CD4-positive, alpha-beta T cell (primary cell): Measurements from ENCODE around the gene CRIM1. TPM values are rescaled to one million over a fixed set of nuclear protein-coding genes. Genes with fewer than 3 reads are reported as not detected.

ENCODE experiments used
- ATAC-seq: fragments of 200-7000 bp; cut with Tn5 transposase; one replicate; pipeline ENCODE4 v1.10.0; 2022; ENCODE audit warnings: mild to moderate bottlenecking; ENCODE audit not compliant: poor library complexity
- CTCF ChIA-PET: fragments of 350-600 bp; sonication (Branson Sonifier 250); formaldehyde crosslinking; loops from one replicate; lab custom pipeline; 2021; ENCODE audit warnings: antibody characterized with exemption, inconsistent platforms; lab: Charles Lee
- POLR2A ChIA-PET: fragments of 350-600 bp; sonication (Branson Sonifier 250); formaldehyde crosslinking; loops from one replicate; lab custom pipeline; 2021; ENCODE audit warnings: antibody characterized with exemption, inconsistent platforms; lab: Charles Lee
- DNase-seq, 14 experiments: peaks; one replicate each; pipeline ENCODE4 v3.0.0-alpha.2; 2013 to 2020; ENCODE audit warnings: mixed read lengths in 2 of 14
- H3K27ac ChIP-seq, 2 donors: one replicate each; pipeline versions ENCODE4 v1.5.1 to v1.7.0; 2013; ENCODE audit warnings: low read length in 2 of 2, low read depth in 1 of 2, mild to moderate bottlenecking in 1 of 2
- H3K27me3 ChIP-seq, 2 experiments: 1 replicate in 1 of 2; 2 replicates in 1 of 2; pipeline versions ENCODE4 v1.6.1 to v1.7.0; 2013; ENCODE audit warnings: low read length in 2 of 2, control low read depth in 1 of 2, mild to moderate bottlenecking in 1 of 2, moderate library complexity in 1 of 2; ENCODE audit not compliant: insufficient read depth in 2 of 2, control insufficient read depth in 1 of 2
- H3K36me3 ChIP-seq: one replicate; pipeline ENCODE4 v1.6.1; 2013; ENCODE audit warnings: low read length, control low read depth; ENCODE audit not compliant: insufficient read depth
- H3K4me1 ChIP-seq: one replicate; pipeline ENCODE4 v1.6.1; 2013; ENCODE audit warnings: low read length, control low read depth; ENCODE audit not compliant: insufficient read depth
- H3K4me3 ChIP-seq: one replicate; pipeline ENCODE4 v1.5.1; 2013; ENCODE audit warnings: mild to moderate bottlenecking, low read length, moderate library complexity
- H3K9me3 ChIP-seq, 2 experiments: 1 replicate in 1 of 2; 2 replicates in 1 of 2; pipeline versions ENCODE4 v1.6.1 to v1.7.0; 2013; ENCODE audit warnings: low read length in 2 of 2, mild to moderate bottlenecking in 2 of 2, control low read depth in 1 of 2, moderate library complexity in 1 of 2; ENCODE audit not compliant: control insufficient read depth in 1 of 2, insufficient read depth in 1 of 2
- H3K27ac Mint-ChIP-seq: one replicate; pipeline ENCODE4 v1.8.0; 2020; ENCODE audit warnings: mixed read lengths
- H3K27me3 Mint-ChIP-seq: one replicate; pipeline ENCODE4 v1.8.0; 2021; ENCODE audit warnings: mixed read lengths
- H3K36me3 Mint-ChIP-seq: one replicate; pipeline ENCODE4 v1.8.0; 2021; ENCODE audit warnings: low read depth, mixed read lengths
- H3K4me1 Mint-ChIP-seq: one replicate; pipeline ENCODE4 v1.8.0; 2021; ENCODE audit warnings: low read depth, mixed read lengths
- H3K4me3 Mint-ChIP-seq: one replicate; pipeline ENCODE4 v1.8.0; 2020; ENCODE audit warnings: mild to moderate bottlenecking, mixed read lengths
- H3K9me3 Mint-ChIP-seq: one replicate; pipeline ENCODE4 v1.8.0; 2020; ENCODE audit warnings: mixed read lengths
- intact Hi-C, 2 experiments: fragments of 100-400 bp; cut with DNase I in 1 of 2; cut with micrococcal nuclease in 1 of 2; formaldehyde crosslinking; loops; one replicate each; pipeline versions ENCODE4 v1.15.1 to v1.9.0; 2023 to 2025; cut with DNase I, micrococcal nuclease
- total RNA-seq, 174 experiments: library from RNA in 2 of 174; stranded (reverse) in 2 of 174; gene quantifications; one replicate each; pipeline ENCODE4 v1.2.3 and lab custom pipeline; 2021 to 2026
- TF ChIP-seq, protein P1 (sequence below): fragments of 200-600 bp; IDR thresholded peaks from one replicate; pipeline ENCODE4 v1.8.0; 2022; ENCODE audit warnings: antibody characterized with exemption, mild to moderate bottlenecking

CRIM1 gene
- total RNA-seq, 2 experiments from 2014 or later = 1.1 to 1.7 TPM

- H3K9me3 ChIP-seq = no peaks in the 10 kb centered on the region
- no peak overlapping the region for H3K4me3 ChIP-seq
- Mint-ChIP-seq H3K27ac (no peak overlapping the region), H3K4me1 (no peaks in the 10 kb centered on the region), H3K9me3 (no peaks in the 10 kb centered on the region), H3K4me3 (no peak overlapping the region), H3K27me3 (no peaks in the 10 kb centered on the region), H3K36me3 (no peaks in the 10 kb centered on the region)
- POLR2A ChIA-PET = no interaction called here
- TF ChIP-seq, protein P1, sequence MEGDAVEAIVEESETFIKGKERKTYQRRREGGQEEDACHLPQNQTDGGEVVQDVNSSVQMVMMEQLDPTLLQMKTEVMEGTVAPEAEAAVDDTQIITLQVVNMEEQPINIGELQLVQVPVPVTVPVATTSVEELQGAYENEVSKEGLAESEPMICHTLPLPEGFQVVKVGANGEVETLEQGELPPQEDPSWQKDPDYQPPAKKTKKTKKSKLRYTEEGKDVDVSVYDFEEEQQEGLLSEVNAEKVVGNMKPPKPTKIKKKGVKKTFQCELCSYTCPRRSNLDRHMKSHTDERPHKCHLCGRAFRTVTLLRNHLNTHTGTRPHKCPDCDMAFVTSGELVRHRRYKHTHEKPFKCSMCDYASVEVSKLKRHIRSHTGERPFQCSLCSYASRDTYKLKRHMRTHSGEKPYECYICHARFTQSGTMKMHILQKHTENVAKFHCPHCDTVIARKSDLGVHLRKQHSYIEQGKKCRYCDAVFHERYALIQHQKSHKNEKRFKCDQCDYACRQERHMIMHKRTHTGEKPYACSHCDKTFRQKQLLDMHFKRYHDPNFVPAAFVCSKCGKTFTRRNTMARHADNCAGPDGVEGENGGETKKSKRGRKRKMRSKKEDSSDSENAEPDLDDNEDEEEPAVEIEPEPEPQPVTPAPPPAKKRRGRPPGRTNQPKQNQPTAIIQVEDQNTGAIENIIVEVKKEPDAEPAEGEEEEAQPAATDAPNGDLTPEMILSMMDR = no peak
- CTCF ChIA-PET = interaction anchor here (1.0 kb wide), 1 partner anchor 27 kb away, joined by 3 read pairs; no protein-coding TSS in a partner anchor
- ATAC-seq (no peak), DNase-seq (no peak)
- no peaks in the 10 kb centered on the region for H3K36me3 ChIP-seq
- no peaks in the 10 kb centered on the region for H3K27me3 ChIP-seq
- peaks cover 4% of the 10 kb centered on the region for H3K4me1 ChIP-seq
- intact Hi-C loops = no loop called here
- no peak overlapping the region for H3K27ac ChIP-seq
These were observed 16.4 kb downstream of the CRIM1 start for GRCh38 chr2:36371928-36372391.

DNA sequence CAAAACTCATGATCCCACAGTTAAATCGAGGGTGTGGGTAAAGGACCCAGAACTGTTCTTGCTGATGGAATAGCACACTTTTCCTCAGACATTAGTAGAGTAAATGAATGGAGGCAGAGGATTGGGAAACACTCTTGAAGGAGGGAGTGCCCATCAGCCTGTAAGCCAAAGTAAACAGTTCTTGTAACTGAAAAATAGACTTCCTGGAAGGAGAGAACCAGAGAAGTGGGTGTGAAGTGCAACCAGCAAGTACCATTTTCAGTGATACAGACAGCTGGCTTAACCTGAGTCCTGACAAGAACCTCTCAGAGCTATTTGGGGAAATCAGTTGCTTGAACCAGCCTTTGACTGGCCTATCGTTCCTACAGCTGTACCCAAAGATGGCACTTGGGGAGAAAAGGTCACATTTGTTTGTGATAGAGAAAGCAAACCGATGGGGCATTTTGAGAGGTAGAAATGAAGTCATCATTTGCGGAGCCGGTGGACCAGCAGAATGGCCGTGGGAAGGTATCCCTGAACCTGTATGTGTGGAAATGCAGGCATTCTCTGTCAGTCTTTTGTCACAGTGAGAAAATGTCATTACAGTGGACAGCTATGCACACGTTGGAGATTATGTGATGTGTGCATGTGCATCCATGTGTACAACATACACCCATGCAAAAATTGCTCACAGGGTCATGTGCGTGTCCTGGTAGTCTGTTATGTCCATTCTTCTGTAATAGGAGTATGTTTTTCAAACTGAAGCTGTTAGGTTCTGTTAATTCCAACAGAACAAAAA lies 17.8 kb downstream of the CRIM1 start:
- Mint-ChIP-seq H3K27me3 (no peaks in the 10 kb centered on the region), H3K4me3 (no peak overlapping the region)

DNA sequence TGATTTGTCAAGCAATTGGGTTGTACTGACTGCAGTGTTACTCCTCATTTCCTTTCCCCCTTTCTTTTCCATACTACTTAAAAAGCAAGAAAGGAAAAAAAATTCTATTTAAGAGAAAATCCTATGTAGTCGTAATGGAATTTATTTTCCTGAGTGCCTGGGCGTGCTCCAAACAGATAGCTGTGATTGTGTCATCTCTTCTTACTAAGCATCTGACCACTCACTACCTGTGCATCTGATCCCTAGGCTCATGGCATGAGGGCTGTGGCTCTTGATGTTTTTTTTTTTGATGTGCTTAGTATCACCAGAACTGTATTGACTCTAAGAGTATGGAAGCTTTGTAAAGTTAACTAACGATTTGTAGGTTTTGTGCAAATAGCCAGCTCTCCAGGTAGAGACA lies 19.0 kb downstream of the CRIM1 start:
- Mint-ChIP-seq H3K27ac (no peak overlapping the region), H3K4me1 (no peaks in the 10 kb centered on the region), H3K36me3 (no peaks in the 10 kb centered on the region), H3K4me3 (no peak overlapping the region), H3K27me3 (no peaks in the 10 kb centered on the region), H3K9me3 (no peaks in the 10 kb centered on the region)
- H3K27me3 ChIP-seq = no peaks in the 10 kb centered on the region
- H3K27ac ChIP-seq = no peak overlapping the region
- no peak overlapping the region for H3K4me3 ChIP-seq
- DNase-seq = no peak
- peaks cover 4% of the 10 kb centered on the region for H3K4me1 ChIP-seq
- no peak for ATAC-seq
- H3K36me3 ChIP-seq = no peaks in the 10 kb centered on the region
- TF ChIP-seq, protein P1 = no peak
- ChIA-PET POLR2A (no interaction called here), CTCF (no interaction called here)
- intact Hi-C loops = no loop called here
- no peaks in the 10 kb centered on the region for H3K9me3 ChIP-seq

More for the DNA sequence above, 17.8 kb downstream of the CRIM1 start:
- Histone ChIP-seq H3K27me3 (no peaks in the 10 kb centered on the region), H3K27ac (no peak overlapping the region), H3K36me3 (no peaks in the 10 kb centered on the region), H3K4me1 (peaks cover 4% of the 10 kb centered on the region), H3K4me3 (no peak overlapping the region), H3K9me3 (no peaks in the 10 kb centered on the region)
- Mint-ChIP-seq H3K9me3 (no peaks in the 10 kb centered on the region), H3K27ac (no peak overlapping the region), H3K36me3 (no peaks in the 10 kb centered on the region), H3K4me1 (no peaks in the 10 kb centered on the region)
- no peak for ATAC-seq
- TF ChIP-seq, protein P1 = no peak
- intact Hi-C loops = no loop called here
- DNase-seq = no peak
- ChIA-PET POLR2A (no interaction called here), CTCF (no interaction called here)
